PC-9 (cell line): ENCODE results near the gene LCLAT1.

ENCODE experiments used
- EZH2 ChIP-seq: fragments of 200-600 bp; sonication (generic); IDR thresholded peaks from 2 replicates; pipeline ENCODE4 v1.8.0; 2017; ENCODE audit warnings: antibody characterized with exemption, low read depth
- TF ChIP-seq, protein P1 (sequence below): fragments of 200-600 bp; sonication (generic); conservative IDR thresholded peaks from 2 replicates; pipeline ENCODE4 v1.6.1; 2017; ENCODE audit warnings: mixed run types, antibody characterized with exemption, mild to moderate bottlenecking, moderate library complexity

DNA sequence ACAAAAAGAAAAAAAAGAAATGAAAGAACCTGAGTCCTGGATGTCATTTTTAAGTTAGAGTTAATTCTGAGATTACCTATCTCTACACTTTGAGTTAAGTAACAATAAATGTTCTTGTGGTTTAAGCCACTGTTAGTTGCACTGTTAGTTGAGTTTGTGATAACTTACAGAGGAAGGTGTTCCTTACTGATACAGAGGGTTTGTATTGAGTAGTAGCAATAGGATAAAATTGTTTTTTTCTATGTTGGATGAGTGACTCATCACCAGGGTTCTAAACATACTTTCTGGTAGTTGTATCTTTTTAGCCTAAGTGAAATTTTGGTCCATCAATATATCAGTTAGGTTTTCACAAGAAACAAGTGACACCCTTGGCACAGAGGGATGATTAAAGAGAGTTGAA lies 4.0 kb upstream of the LCLAT1 start:
- TF ChIP-seq, protein P1, sequence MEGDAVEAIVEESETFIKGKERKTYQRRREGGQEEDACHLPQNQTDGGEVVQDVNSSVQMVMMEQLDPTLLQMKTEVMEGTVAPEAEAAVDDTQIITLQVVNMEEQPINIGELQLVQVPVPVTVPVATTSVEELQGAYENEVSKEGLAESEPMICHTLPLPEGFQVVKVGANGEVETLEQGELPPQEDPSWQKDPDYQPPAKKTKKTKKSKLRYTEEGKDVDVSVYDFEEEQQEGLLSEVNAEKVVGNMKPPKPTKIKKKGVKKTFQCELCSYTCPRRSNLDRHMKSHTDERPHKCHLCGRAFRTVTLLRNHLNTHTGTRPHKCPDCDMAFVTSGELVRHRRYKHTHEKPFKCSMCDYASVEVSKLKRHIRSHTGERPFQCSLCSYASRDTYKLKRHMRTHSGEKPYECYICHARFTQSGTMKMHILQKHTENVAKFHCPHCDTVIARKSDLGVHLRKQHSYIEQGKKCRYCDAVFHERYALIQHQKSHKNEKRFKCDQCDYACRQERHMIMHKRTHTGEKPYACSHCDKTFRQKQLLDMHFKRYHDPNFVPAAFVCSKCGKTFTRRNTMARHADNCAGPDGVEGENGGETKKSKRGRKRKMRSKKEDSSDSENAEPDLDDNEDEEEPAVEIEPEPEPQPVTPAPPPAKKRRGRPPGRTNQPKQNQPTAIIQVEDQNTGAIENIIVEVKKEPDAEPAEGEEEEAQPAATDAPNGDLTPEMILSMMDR: no peak
- TF ChIP-seq EZH2: no peak
